HG02678 (cell line): ENCODE measurements around the gene CERS3.

ENCODE experiments used
- ATAC-seq: cut with Tn5 transposase; IDR thresholded peaks from one replicate; pipeline ENCODE4 v1.9.1; 2021; ENCODE audit warnings: mild to moderate bottlenecking, moderate library complexity; ENCODE audit not compliant: unreplicated experiment

Gene CERS3

GRCh38 chr15:100531204-100531603 is 2.5 kb upstream of the CERS3 start:
- ATAC-seq, result no peak

GRCh38 chr15:100529556-100529955 is 806 bp upstream of the CERS3 start:
- ATAC-seq, result no peak

GRCh38 chr15:100526027-100526481 is 2.7 kb downstream of the CERS3 start:
- ATAC-seq, result no peak

DNA sequence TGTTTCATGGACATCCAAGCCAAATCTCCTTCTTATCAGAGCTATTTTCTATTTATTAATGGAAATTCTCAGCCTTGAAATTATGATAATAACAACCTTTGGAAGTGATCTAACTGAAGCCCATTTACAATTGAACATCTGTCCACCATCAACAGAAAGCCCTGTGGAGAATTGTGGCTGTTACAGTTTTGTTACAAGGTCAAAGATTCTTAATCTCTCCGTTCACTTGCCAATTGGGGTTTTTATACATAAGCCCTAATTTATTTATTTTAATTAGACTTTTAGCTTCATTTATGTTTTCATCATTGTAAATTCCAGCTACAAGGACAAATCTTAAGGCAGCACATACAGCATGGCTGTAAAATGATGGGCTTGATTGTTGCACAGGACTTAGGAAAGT is 3.3 kb downstream of the CERS3 start:
- no peak for ATAC-seq

- no peak for ATAC-seq
Measured at GRCh38 chr15:100524326-100524725, 4.4 kb downstream of the CERS3 start.

- ATAC-seq, result no peak
Measured at GRCh38 chr15:100521907-100522306, 6.8 kb downstream of the CERS3 start.

- no peak for ATAC-seq
Measured at GRCh38 chr15:100520132-100520921, 8.4 kb downstream of the CERS3 start.

- no peak for ATAC-seq
Measured at GRCh38 chr15:100517846-100518245, 10.9 kb downstream of the CERS3 start.

DNA sequence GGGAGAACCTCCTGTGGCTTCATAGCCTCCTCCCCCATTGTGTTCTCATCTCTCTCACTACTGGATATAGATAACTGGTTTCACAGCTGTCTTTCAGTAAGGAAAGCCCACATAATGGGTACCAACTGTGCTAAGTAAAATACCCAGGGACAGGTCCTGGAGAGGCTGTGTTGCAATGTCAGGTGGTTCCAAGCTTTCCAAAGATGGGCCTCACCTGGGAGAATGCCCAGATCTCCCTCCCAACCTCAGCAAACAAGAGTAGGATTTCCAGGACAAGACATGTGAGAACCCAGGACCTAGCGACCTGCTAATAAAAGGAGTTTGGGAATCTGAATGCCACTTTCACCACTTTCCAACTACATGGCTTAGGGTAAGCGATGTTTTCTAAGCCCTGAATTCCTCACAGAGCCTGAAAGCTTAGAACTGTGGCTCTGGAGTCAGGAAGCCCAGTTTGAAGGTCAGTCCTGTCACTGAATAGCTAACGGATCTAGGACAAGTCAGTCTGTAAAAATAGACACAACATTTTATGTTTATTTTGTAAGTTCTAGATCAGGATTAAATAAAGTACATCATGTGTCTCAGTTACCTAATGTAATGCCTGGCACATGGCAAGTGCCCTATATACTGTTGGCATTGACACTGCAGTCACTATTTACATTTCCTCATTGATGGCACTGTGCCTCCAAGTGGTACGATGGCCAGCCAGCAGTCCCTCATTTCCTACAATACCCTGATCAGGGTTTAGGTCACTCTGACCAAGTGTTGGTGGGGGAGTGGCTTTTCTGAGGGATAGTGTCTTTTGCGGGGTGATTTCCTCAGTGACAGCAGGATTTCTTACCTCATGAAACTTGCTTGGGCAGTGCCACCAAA is 11.9 kb downstream of the CERS3 start:
- no peak for ATAC-seq

DNA sequence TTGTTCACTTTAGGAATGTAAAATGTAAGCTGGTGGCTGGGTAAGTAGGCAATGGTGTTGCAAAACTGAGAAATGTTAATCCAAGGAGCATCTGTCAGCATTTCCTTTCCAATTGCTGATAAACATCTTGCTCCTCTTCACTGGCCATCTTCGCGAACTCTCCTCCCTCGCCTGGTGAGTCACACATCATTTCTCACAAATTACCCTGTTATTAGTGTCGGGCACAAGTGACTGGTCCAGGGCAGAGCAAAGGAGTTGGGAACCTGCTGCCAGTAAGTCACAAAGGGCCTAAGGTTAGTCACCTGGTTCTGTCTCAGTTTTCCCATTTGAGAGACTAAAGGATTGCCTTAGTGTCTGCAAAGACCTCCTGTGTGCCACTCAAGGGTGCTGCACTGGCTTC is 13.0 kb downstream of the CERS3 start:
- ATAC-seq, result no peak

DNA sequence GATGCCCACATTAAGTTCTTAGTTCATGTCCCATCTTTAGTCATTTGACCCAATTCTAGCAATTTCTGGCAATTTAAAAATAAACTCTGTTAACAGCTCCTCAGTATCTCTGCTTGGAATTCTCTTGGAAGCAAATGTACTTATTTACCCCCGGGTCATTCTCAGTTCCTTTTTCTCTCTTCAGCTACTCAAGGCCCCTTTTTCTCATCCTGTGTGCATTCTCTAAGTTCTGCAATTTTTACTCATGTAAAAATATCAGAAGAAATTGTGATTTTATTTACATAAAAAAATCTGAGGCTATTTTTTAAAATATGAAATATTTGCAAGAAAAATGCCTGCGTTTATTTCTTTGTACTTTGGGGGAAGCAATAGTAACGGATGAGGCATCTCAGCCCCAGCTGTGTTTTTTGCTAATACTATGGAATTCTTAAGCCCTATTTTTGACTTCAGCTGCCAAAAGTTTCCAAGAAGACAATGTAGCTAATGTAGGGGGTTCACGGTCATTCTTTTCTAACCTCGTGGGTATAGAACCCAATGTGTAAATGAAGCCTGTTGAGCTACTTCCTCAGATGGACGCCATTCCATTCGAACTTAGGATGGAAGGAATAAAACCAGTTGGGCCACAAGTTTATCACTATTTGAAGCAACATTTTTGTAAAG is 20.0 kb downstream of the CERS3 start:
- ATAC-seq, result no peak

GRCh38 chr15:100502651-100503050 is 26.1 kb downstream of the CERS3 start:
- no peak for ATAC-seq

- ATAC-seq, result no peak
Measured at GRCh38 chr15:100501117-100501516, 27.6 kb downstream of the CERS3 start.

DNA sequence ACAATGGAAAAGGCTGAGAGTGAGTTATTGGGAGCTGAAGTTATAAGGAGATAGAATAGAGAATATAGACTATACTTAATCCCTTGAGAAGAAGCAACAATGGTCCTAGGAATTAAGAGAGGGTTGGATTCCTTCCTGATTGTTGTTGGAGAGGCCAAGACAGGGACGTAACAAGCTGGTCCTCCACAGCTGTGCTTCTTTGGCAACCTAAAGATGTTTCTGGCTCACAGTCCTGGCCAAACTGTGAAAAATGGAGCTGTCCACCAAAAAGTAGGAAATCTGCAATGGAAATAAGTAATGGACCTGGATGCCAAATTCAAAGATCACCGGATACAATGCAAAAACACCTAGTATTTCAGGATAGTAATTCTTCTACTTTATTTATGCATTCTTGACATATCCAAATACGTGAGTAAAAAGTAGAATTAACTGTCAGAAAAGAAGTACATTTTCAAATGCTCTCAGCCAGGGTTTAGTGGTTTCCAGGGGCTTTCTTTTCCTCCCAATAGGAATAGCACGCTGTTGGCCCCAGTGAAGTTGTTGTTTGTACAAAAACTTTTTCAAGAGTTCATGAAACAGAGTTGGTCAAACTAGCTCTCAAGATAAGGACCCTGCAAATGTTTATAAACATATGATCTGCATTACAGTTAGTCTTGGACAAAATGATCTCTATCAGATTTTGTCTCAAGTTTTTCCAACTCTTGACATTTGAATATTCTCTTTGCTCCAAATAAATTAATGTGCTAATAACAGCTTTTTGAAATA is 28.3 kb downstream of the CERS3 start:
- ATAC-seq, result no peak

- no peak for ATAC-seq
Measured at GRCh38 chr15:100495861-100496260, 32.9 kb downstream of the CERS3 start.

DNA sequence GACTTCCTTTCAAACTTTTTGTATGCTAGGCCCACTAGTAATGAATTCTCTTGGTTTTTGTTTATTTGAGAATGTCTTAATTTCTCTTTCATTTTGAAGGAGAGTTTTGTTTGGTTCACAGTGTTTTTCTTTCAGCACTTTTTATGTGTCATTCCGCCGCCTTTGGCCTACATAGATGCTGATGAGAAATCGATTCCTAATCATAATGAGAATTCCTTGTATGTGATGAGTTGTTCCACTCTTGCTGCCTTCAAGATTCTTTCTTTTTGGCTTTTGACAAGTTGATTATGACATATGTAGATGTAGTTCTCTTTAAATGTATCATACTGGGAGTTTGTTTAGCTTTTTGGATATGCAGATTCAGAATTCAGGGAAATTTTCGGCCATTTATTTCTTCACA is 35.5 kb downstream of the CERS3 start:
- ATAC-seq, result no peak

- no peak for ATAC-seq
Measured at GRCh38 chr15:100484443-100484842, 44.3 kb downstream of the CERS3 start.

DNA sequence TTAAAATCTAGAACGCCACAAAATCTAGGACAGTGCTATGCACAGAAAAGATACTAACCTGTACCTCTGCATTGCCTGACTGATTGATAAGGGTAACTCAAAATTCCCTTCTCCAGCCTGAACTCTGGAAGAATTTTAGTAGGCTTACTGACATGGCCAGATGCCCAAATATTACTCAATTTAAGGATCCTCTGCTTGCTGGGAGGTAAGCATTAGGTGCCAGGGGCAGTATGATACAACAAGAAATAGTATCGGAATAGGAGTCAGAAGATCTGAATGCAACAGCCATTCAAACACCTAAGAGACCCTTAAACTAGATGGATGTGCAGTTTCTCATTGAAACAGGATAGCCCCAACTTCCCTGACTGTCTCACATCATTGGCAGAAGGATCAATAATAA is 45.4 kb downstream of the CERS3 start:
- no peak for ATAC-seq

DNA sequence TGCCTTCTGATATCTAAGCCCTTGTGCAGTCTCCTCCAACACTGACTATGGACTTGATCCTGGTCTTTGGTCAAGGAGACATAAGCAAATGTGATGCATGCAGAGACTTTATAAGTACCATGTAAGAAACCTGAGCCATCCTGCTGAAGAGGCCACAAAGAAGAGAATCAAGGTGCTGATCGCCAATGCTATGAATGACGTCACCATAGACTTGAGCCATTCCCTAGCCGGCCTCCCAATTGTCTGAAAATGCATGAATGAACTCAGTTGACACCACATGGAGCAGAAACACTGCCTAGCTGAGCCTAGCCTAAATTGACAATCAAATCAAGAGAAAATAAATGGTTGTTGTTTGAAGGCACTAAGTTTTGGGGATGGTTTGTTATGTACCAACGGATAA is 51.9 kb downstream of the CERS3 start:
- ATAC-seq, result no peak

- ATAC-seq, result no peak
Measured at GRCh38 chr15:100472736-100473135, 56.0 kb downstream of the CERS3 start.

- ATAC-seq, result no peak
Measured at GRCh38 chr15:100471933-100472332, 56.8 kb downstream of the CERS3 start.
